Measurements from ENCODE around the gene PIN1. TPM values are rescaled to one million over a fixed set of nuclear protein-coding genes. Genes with fewer than 3 reads are reported as not detected.

PIN1 gene
- total and polyA plus RNA-seq, 2 of the 13 experiments (the other 11 are each of a cell fraction or from before 2014, with no cell fraction given) = 31.9 to 72.0 TPM

GRCh38 chr19:9827289-9828238, 7.6 kb upstream of the PIN1 start, which contains the start of gene UBL5 (continued):
- TF ChIP-seq USF2 (IDR thresholded peaks at IDR 0.05; ENCODE audit: low read depth, low read length) (no peak), USF2 (CRISPR knock-in tag; IDR thresholded peaks at IDR 0.05; ENCODE audit: borderline replicate concordance) (no peak; the same call in 1 of the 2 replicates), ZNF367 (CRISPR knock-in tag; IDR thresholded peaks at IDR 0.05; ENCODE audit: borderline replicate concordance) (no peak), ARID2 (CRISPR knock-in tag; IDR thresholded peaks at IDR 0.05; ENCODE audit: borderline replicate concordance) (no peak), SOX5 (CRISPR knock-in tag; IDR thresholded peaks at IDR 0.05; ENCODE audit: borderline replicate concordance) (no peak), NFIB (CRISPR knock-in tag; IDR thresholded peaks at IDR 0.05; ENCODE audit: borderline replicate concordance) (no peak), MEF2D (CRISPR knock-in tag; IDR thresholded peaks at IDR 0.05) (no peak), PITX1 (CRISPR knock-in tag; IDR thresholded peaks at IDR 0.05) (no peak; the same call in 1 of the 2 replicates), CEBPG (CRISPR knock-in tag; IDR thresholded peaks at IDR 0.05) (no peak), CC2D1A (CRISPR knock-in tag; IDR thresholded peaks at IDR 0.05) (no peak), HBP1 (CRISPR knock-in tag; IDR thresholded peaks at IDR 0.05; ENCODE audit: low read depth) (peak; percentile 28; the same call in 1 of the 2 replicates), ONECUT2 (CRISPR knock-in tag; IDR thresholded peaks at IDR 0.05) (0 out of 2 replicates have a peak, but pooled peaks have one; percentile 11), RAD51 (IDR thresholded peaks at IDR 0.05; ENCODE audit: borderline replicate concordance) (no peak), ZMAT5 (CRISPR knock-in tag; IDR thresholded peaks at IDR 0.05; ENCODE audit: borderline replicate concordance, low read depth) (no peak), ZNF484 (CRISPR knock-in tag; IDR thresholded peaks at IDR 0.05; ENCODE audit: borderline replicate concordance, low read depth) (no peak), ZNF7 (CRISPR knock-in tag; IDR thresholded peaks at IDR 0.05) (no peak; the same call in 1 of the 2 replicates), GABPB1 (CRISPR knock-in tag; IDR thresholded peaks at IDR 0.05) (peak; percentile 99), SP2 (CRISPR knock-in tag; IDR thresholded peaks at IDR 0.05) (peak; percentile 84), MED8 (CRISPR knock-in tag; IDR thresholded peaks at IDR 0.05; ENCODE audit: insufficient replicate concordance) (peak; percentile 55), HOXA3 (CRISPR knock-in tag; IDR thresholded peaks at IDR 0.05) (peak; percentile 70; the same call in 1 of the 2 replicates)
- TF ChIP-seq, protein P1, sequence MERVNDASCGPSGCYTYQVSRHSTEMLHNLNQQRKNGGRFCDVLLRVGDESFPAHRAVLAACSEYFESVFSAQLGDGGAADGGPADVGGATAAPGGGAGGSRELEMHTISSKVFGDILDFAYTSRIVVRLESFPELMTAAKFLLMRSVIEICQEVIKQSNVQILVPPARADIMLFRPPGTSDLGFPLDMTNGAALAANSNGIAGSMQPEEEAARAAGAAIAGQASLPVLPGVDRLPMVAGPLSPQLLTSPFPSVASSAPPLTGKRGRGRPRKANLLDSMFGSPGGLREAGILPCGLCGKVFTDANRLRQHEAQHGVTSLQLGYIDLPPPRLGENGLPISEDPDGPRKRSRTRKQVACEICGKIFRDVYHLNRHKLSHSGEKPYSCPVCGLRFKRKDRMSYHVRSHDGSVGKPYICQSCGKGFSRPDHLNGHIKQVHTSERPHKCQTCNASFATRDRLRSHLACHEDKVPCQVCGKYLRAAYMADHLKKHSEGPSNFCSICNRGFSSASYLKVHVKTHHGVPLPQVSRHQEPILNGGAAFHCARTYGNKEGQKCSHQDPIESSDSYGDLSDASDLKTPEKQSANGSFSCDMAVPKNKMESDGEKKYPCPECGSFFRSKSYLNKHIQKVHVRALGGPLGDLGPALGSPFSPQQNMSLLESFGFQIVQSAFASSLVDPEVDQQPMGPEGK (CRISPR knock-in tag; IDR thresholded peaks at IDR 0.05) = peak; percentile 64
- TF ChIP-seq, protein P2, sequence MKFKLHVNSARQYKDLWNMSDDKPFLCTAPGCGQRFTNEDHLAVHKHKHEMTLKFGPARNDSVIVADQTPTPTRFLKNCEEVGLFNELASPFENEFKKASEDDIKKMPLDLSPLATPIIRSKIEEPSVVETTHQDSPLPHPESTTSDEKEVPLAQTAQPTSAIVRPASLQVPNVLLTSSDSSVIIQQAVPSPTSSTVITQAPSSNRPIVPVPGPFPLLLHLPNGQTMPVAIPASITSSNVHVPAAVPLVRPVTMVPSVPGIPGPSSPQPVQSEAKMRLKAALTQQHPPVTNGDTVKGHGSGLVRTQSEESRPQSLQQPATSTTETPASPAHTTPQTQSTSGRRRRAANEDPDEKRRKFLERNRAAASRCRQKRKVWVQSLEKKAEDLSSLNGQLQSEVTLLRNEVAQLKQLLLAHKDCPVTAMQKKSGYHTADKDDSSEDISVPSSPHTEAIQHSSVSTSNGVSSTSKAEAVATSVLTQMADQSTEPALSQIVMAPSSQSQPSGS (CRISPR knock-in tag; IDR thresholded peaks at IDR 0.05) = peak; percentile 62; the same call in 1 of the 2 replicates
